Measurements from ENCODE around the gene CTSH.
A peak's percentile ranks its signal among the peaks of the same experiment; 100 is the strongest.
"Not testable (repeated sequence)": the region's sequence is repeated elsewhere in the genome, so short reads cannot be mapped to it uniquely, and the experiment has no call there.

CTSH gene

GRCh38 chr15:78921940-78922339 lies 22.9 kb downstream of the CTSH start:
- DNase-seq: no peak

GRCh38 chr15:78921517-78921916 lies 23.3 kb downstream of the CTSH start:
- DNase-seq: no peak

- DNase-seq: no peak
Observed at GRCh38 chr15:78917888-78918287, 27.0 kb downstream of the CTSH start.

GRCh38 chr15:78916088-78916487 lies 28.8 kb downstream of the CTSH start:
- DNase-seq: no peak

- peak in 1 of 2 experiments; percentile 1 for DNase-seq
Observed at GRCh38 chr15:78915341-78916087, 29.3 kb downstream of the CTSH start.

- DNase-seq: no peak
Observed at GRCh38 chr15:78914027-78914764, 30.6 kb downstream of the CTSH start.

- no peak for DNase-seq
Observed at GRCh38 chr15:78913012-78913411, 31.8 kb downstream of the CTSH start.

GRCh38 chr15:78912316-78912715 lies 32.5 kb downstream of the CTSH start:
- no peak for DNase-seq

GRCh38 chr15:78910271-78910670 lies 34.6 kb downstream of the CTSH start:
- no peak for DNase-seq

- DNase-seq: no peak
Observed at GRCh38 chr15:78909791-78910228, 35.0 kb downstream of the CTSH start.

- DNase-seq: no peak
Observed at GRCh38 chr15:78909160-78909695, 35.6 kb downstream of the CTSH start.

- DNase-seq: no peak
Observed at GRCh38 chr15:78907577-78907976, 37.3 kb downstream of the CTSH start.

GRCh38 chr15:78906316-78906620 lies 38.6 kb downstream of the CTSH start:
- no peak for DNase-seq

GRCh38 chr15:78904599-78905358 lies 40.1 kb downstream of the CTSH start:
- no peak for DNase-seq

GRCh38 chr15:78902281-78903032 lies 42.4 kb downstream of the CTSH start:
- DNase-seq: not testable (repeated sequence)

- DNase-seq: not testable (repeated sequence)
Observed at GRCh38 chr15:78900819-78901533, 43.9 kb downstream of the CTSH start.

GRCh38 chr15:78898540-78898939 lies 46.3 kb downstream of the CTSH start:
- DNase-seq: no peak

GRCh38 chr15:78895471-78895870 lies 49.4 kb downstream of the CTSH start:
- DNase-seq: no peak

GRCh38 chr15:78893538-78893937 lies 51.3 kb downstream of the CTSH start:
- no peak for DNase-seq

GRCh38 chr15:78889000-78889399 lies 55.8 kb downstream of the CTSH start:
- no peak for DNase-seq

- no peak for DNase-seq
Observed at GRCh38 chr15:78881681-78882080, 63.2 kb downstream of the CTSH start.

- DNase-seq: no peak
Observed at GRCh38 chr15:78880813-78881212, 64.0 kb downstream of the CTSH start.
